OCI-LY3 (cell line): ENCODE data around the gene FAM89B.

Source experiments
- H2AFZ ChIP-seq: fragments of 200-600, 300-600 bp; shearing (Covaris generic); 2 replicates; pipeline ENCODE4 v1.6.0; 2014; ENCODE audit warnings: antibody characterized with exemption, low read depth, low read length
- H3K27ac ChIP-seq: fragments of 200-600, 300-600 bp; sonication (generic); 2 replicates; pipeline ENCODE4 v1.5.1; 2014; ENCODE audit warnings: mild to moderate bottlenecking, low read length, moderate library complexity, mixed read lengths
- H3K27me3 ChIP-seq: fragments of 200-600, 300-600 bp; sonication (generic); 2 replicates; pipeline ENCODE4 v1.6.1; 2014; ENCODE audit warnings: low read depth, low read length, mixed read lengths
- H3K36me3 ChIP-seq: fragments of 200-600, 300-600 bp; sonication (generic); replicated peaks from 2 replicates; pipeline ENCODE3; 2014; ENCODE audit warnings: low read depth, low read length, mixed read lengths
- H3K4me1 ChIP-seq: fragments of 300-600, 200-600 bp; sonication (generic); 2 replicates; pipeline ENCODE4 v1.6.1; 2014; ENCODE audit warnings: low read length, mixed read lengths
- H3K4me2 ChIP-seq: fragments of 200-600, 300-600 bp; sonication (generic); 2 replicates; pipeline ENCODE4 v1.6.1; 2014; ENCODE audit warnings: low read length, mixed read lengths
- H3K4me3 ChIP-seq: fragments of 300-600, 200-600 bp; sonication (generic); 2 replicates; pipeline ENCODE4 v1.5.1; 2014; ENCODE audit warnings: antibody characterized with exemption, mild to moderate bottlenecking, low read length, moderate library complexity
- H3K79me2 ChIP-seq: fragments of 300-600, 200-600 bp; shearing (Covaris generic); 2 replicates; pipeline ENCODE4 v1.6.1; 2014; ENCODE audit warnings: mild to moderate bottlenecking, low read length, mixed read lengths
- H3K9ac ChIP-seq: fragments of 300-600, 200-600 bp; shearing (Covaris generic); 2 replicates; pipeline ENCODE4 v1.6.0; 2014; ENCODE audit warnings: mild to moderate bottlenecking, low read length, moderate library complexity
- H3K9me3 ChIP-seq: fragments of 200-600, 300-600 bp; shearing (Covaris generic); 2 replicates; pipeline ENCODE4 v1.6.1; 2014; ENCODE audit warnings: low read length, mixed read lengths; ENCODE audit not compliant: insufficient read depth
- H4K20me1 ChIP-seq: fragments of 200-600, 300-600 bp; sonication (generic); 2 replicates; pipeline ENCODE4 v1.6.1; 2016; ENCODE audit warnings: low read length, mixed read lengths; ENCODE audit not compliant: insufficient read depth
- EZH2phosphoT487 ChIP-seq: fragments of 200-600 bp; shearing (Covaris generic); IDR thresholded peaks from 2 replicates; pipeline ENCODE4 v1.6.1; 2018; ENCODE audit warnings: antibody characterized with exemption, mixed run types, low read depth
- TF ChIP-seq, protein P1 (sequence below): fragments of 200-600, 300-600 bp; sonication (generic); IDR thresholded peaks from 2 replicates; pipeline ENCODE4 v1.5.1; 2014; ENCODE audit warnings: antibody characterized with exemption, low read length, low read depth

The FAM89B gene

DNA sequence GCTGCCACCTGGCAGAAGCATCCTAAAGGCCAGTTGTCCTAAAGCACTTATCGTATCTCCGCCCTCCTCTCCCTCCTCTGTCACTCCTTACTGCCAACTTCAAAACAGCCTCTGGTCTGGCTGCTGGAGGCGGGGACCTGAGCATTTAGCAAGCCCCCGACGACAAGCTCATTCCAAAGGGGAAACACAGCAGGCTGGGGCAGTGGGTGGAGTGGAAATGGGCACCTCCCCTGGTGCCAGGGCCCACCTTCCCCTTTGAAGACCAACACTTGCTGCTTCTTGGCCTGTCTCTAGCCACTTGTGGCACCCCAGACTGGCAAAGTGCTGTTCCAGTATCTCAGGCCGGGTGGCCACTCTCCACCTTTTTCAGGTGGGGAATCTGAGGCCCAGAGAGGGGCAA lies 38.1 kb downstream of the FAM89B start:
- Histone ChIP-seq H3K27ac (no peak overlapping the region), H3K36me3 (peaks cover 32% of the 10 kb centered on the region), H3K9me3 (no peaks in the 10 kb centered on the region), H3K4me2 (no peak overlapping the region), H3K79me2 (peaks cover 45% of the 10 kb centered on the region), H3K4me3 (no peak overlapping the region), H3K4me1 (peaks cover 13% of the 10 kb centered on the region), H4K20me1 (peaks cover 4% of the 10 kb centered on the region), H3K9ac (no peak overlapping the region), H2AFZ (no peak overlapping the region), H3K27me3 (no peaks in the 10 kb centered on the region)
- TF ChIP-seq, protein P1, sequence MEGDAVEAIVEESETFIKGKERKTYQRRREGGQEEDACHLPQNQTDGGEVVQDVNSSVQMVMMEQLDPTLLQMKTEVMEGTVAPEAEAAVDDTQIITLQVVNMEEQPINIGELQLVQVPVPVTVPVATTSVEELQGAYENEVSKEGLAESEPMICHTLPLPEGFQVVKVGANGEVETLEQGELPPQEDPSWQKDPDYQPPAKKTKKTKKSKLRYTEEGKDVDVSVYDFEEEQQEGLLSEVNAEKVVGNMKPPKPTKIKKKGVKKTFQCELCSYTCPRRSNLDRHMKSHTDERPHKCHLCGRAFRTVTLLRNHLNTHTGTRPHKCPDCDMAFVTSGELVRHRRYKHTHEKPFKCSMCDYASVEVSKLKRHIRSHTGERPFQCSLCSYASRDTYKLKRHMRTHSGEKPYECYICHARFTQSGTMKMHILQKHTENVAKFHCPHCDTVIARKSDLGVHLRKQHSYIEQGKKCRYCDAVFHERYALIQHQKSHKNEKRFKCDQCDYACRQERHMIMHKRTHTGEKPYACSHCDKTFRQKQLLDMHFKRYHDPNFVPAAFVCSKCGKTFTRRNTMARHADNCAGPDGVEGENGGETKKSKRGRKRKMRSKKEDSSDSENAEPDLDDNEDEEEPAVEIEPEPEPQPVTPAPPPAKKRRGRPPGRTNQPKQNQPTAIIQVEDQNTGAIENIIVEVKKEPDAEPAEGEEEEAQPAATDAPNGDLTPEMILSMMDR, result no peak
- TF ChIP-seq EZH2phosphoT487, result no peak

DNA sequence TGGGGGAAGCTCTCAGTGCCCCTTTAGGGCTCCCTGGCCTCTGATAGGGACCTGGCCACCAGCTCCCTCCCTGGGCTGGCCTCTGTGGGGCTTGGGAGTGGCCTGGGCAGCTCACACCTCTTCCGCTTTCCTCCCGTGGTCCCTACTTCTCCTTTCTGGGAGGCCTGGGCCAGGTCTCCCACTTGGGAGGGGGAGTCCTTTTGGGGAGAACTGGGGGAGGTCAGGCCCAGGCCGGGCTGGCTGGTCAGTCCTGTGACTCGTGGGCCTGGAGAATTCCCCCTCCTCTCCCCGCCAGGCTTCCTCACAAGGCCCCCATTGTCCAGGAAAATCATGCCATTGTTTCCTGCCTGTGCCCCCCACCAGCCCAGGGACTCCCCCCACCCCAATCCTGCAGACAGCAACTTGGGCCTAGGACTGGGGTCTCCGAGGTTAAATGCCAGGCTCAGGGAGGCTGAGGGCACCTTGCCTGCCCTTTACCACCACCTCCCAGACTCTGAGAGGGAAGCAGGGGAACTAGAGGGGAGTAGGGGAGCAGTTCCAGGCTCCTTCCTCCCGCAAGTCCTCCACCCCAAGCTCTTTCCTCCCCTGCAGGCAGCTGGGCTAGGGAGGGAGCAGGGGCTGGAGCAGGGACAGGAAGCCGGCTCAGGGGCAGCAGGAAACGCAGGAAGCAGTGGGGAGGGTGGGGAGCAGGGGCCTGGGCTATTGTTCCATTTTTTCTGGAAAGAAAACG lies 38.9 kb downstream of the FAM89B start:
- no peaks in the 10 kb centered on the region for H3K27me3 ChIP-seq
- TF ChIP-seq EZH2phosphoT487, result no peak
- TF ChIP-seq, protein P1, result no peak
- peaks cover 13% of the 10 kb centered on the region for H3K4me1 ChIP-seq
- H4K20me1 ChIP-seq, result peaks cover 4% of the 10 kb centered on the region
- H3K4me2 ChIP-seq, result no peak overlapping the region
- H3K36me3 ChIP-seq, result peaks cover 25% of the 10 kb centered on the region
- H2AFZ ChIP-seq, result no peak overlapping the region
- peaks cover 51% of the 10 kb centered on the region for H3K79me2 ChIP-seq
- H3K27ac ChIP-seq, result no peak overlapping the region
- H3K9me3 ChIP-seq, result no peaks in the 10 kb centered on the region
- H3K4me3 ChIP-seq, result no peak overlapping the region
- H3K9ac ChIP-seq, result no peak overlapping the region

DNA sequence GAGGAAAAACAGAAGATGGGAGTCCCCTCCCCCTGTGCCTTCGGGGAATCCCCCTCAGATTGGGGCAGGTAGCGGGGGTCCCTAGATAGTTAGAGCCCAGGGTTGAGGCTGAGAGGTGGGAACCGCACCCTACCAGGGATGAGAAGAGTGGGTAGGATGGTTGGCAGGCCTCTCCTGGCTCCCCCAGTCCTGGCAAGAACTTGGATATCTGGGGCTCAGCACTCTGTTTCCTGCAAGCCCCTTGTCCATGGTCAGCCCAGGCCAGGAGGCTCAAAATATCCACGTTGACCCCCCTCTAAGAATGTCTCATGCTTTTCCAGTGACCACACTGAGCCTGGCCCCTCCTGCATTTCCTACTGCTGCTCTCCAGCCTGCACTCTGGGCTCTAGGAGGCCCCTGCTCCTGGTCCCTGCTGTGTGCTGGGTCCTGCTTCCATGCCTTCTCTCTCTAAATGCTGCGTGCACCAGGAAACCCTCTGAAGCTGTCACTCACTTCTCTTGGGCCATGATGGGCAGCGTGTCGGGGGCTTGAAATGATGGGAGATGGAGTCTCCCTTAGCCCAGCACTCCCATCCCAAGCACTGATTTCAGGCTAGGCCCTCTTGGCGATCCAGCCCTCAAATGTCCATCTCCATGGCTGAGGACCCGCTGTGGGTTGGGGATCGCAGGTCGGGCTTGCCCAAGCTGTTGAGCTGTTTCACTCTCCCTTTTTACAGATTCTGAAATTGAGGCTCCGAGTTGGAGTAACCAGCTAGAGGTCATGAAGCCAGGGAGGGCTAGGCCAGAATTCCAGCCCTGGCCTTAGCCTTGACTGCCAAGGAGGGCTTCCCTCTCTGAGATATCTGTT lies 39.6 kb downstream of the FAM89B start:
- H3K27ac ChIP-seq, result no peak overlapping the region
- TF ChIP-seq EZH2phosphoT487, result no peak
- TF ChIP-seq, protein P1, result no peak
- H3K9me3 ChIP-seq, result no peaks in the 10 kb centered on the region
- H3K36me3 ChIP-seq, result peaks cover 24% of the 10 kb centered on the region
- no peak overlapping the region for H2AFZ ChIP-seq
- no peaks in the 10 kb centered on the region for H3K27me3 ChIP-seq
- no peak overlapping the region for H3K4me3 ChIP-seq
- no peak overlapping the region for H3K4me2 ChIP-seq
- H4K20me1 ChIP-seq, result peaks cover 12% of the 10 kb centered on the region
- peaks cover 20% of the 10 kb centered on the region for H3K4me1 ChIP-seq
- peaks cover 59% of the 10 kb centered on the region for H3K79me2 ChIP-seq
- no peak overlapping the region for H3K9ac ChIP-seq

- Histone ChIP-seq H4K20me1 (peaks cover 13% of the 10 kb centered on the region), H3K9ac (no peak overlapping the region), H3K4me2 (peak overlapping the region; percentile 62), H3K4me3 (peak overlapping the region; percentile 79; the same call in 1 of the 2 replicates), H2AFZ (no peak overlapping the region), H3K79me2 (peaks cover 66% of the 10 kb centered on the region), H3K36me3 (peaks cover 24% of the 10 kb centered on the region), H3K9me3 (no peaks in the 10 kb centered on the region), H3K27ac (no peak overlapping the region), H3K27me3 (no peaks in the 10 kb centered on the region), H3K4me1 (peaks cover 27% of the 10 kb centered on the region)
- TF ChIP-seq, protein P1, result no peak
- no peak for TF ChIP-seq EZH2phosphoT487
Observed at GRCh38 chr11:65612691-65613090, 40.4 kb downstream of the FAM89B start.
